Measurements from ENCODE around the gene ONECUT3. TPM values are rescaled to one million over a fixed set of nuclear protein-coding genes. Genes with fewer than 3 reads are reported as not detected.

The ONECUT3 gene
- polyA plus RNA-seq, 3 donors, result 0.04 to 0.08 TPM; not detected in 1

DNA sequence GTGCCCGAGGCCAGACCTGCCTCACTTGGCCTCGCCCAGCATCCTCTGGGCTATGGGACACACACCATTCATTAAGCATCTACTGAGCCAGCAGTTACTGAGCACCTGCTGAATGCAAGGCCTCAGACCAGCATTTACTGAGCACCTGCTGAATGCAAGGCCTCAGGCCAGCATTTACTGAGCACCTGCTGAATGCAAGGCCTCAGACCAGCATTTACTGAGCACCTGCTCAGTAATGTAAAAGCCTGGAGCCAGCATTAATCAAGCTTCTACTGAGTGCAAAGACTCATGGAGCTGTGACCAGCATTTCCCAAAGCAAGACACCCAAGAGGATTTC, 55.1 kb downstream of the ONECUT3 start:
- DNase-seq (ENCODE audit: extremely low read depth in 1 of 11, low read depth in 9 of 11, low spot score in 4 of 11), result no peak

DNA sequence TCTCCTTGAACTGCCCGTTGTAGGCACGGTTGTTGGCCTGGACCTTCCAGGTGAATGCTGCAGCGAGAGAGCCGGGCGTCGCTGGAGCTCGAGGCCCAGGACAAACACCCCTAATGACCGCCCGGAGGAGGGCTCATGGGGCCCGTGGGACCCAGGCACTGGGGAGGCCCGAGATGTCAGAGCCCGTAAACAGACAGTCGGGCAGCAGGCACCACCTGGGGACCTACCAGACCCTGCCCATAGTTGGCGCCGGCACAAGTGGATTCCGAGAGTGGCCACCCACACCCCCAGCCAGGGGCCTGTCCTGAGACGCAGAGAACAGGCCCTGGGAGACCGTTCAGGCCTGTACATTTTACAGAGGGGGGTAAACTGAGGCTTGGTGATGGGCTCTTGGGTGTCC, 56.4 kb downstream of the ONECUT3 start:
- DNase-seq (ENCODE audit: extremely low read depth in 1 of 11, low read depth in 9 of 11, low spot score in 4 of 11), result no peak

DNA sequence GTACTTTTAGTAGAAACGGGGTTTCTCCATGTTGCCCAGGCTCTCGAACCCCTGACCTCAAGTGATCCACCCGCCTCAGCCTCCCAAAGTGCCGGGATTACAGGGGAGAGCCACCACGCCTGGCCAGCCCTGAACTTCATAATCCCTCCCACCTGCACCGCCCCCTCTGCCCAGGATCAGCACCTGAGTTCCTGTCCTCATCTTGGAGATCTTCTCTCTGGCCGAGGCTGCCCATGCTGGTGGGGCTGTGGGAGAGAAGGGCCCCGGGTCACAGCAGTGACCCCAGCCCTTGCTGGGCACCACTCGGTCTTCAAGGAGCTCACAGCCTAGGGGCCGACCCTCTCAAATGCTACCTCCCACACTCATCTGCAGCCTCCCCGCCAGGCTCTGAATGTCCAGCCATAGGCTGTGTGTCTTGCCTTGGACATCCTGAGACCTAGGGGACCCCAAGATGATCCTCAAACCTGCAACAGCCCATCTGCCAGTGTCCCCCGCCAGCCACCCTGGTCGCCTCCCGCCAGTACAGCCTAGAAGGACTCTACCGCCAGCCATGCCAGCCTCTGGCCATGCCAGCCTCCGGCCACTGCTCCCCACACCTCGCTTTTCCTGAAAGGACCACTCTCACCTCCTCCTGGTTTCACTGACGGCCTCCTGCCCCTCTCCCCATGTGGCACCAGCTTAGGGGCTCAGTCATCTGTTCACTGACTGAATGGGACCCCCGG, 57.3 kb downstream of the ONECUT3 start:
- no peak for DNase-seq (ENCODE audit: extremely low read depth in 1 of 11, low read depth in 9 of 11, low spot score in 4 of 11)

DNA sequence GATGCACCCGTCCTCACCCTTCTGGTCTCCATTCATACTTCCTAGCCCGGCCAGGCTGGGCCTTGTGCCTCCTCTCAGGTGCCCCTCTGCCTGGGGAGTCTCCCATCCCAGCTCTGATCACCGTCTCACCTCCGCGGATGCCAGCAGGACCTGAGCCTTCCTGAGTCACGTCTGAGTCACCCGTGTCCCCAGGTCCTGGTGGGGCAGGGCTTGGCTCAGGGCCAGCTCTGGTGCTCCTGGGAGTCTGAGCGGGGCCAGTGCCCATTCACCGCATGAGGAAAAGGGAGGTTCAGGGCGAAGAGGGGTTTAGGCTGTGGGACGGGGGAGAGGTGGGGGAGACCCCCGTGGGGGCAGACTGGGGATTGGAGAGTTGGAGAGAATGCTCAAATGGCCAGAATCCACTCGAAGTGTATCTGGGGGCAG, 58.2 kb downstream of the ONECUT3 start:
- no peak for DNase-seq (ENCODE audit: extremely low read depth in 1 of 11, low read depth in 9 of 11, low spot score in 4 of 11)

DNA sequence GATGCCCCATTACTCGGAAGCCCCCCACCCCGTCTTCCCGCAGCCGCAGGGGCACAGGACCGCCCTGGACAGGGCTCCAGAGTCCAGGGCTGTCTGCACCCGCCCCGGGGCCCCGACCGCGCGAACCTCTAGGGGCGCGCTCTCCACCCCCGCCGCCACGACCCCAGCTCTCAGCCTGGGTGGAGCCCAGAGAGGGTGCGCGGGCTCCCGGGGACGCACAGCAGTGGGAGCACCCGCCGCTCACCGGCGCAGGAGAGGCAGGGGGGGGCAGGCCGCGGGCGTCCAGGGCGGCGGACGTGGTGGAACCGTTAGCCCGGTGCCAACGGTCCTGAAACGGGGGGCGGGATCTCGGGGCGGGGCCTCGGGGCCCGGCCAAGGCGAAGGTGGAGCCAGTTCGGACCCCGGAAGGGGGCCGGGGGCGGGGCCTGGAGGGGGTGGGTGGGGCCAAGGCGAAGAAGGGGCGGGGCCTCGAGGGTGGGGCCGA, 58.7 kb downstream of the ONECUT3 start, which contains the start of gene ATP8B3:
ATP8B3 (minus strand) TSS at position 335 of the 484 bp plus-strand sequence. CDS start 540 bp downstream, outside the sequence.
- DNase-seq (ENCODE audit: extremely low read depth in 1 of 11, low read depth in 9 of 11, low spot score in 4 of 11), result no peak

DNA sequence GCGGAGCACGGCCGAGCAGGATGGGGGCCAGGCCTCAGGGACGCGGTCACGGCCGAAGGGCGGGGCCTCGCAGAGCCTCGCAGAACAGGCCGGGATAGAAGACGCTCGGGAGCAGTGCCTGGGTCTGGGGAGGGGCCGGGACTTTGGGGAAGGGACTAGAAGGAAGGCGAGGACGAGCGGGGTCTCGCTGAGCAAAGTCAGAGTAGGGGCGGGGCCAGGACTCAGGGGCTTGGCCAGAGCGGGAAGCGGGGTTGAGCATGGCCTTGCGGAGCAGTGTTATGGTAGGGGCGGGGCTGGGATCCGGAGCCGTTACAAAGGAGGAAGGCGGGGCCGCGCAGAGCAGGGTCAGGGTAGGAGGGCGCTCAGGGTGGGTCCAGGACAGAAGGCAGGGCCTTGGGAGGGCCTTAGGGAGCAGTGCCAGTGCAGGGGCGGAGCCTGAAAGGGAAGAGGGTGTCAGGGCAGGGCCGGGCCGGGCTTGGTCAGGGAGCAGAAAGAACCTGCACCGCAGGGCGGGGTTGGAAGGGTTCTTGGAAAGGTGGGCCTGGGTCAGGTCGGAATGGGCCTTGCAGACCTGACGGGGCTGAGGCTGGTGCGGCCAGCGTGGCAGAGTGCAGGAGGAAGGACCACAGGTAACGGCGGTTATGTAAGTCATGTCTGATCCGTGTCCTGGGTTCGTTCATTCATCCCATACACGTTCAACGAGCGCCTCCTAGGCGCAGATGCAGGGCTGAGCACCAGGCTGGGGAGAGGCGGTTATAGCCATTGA, 59.3 kb downstream of the ONECUT3 start:
- DNase-seq (ENCODE audit: extremely low read depth in 1 of 11, low read depth in 9 of 11, low spot score in 4 of 11), result peak in 10 of 11 donors; percentile 35 to 79 (median 70)

DNA sequence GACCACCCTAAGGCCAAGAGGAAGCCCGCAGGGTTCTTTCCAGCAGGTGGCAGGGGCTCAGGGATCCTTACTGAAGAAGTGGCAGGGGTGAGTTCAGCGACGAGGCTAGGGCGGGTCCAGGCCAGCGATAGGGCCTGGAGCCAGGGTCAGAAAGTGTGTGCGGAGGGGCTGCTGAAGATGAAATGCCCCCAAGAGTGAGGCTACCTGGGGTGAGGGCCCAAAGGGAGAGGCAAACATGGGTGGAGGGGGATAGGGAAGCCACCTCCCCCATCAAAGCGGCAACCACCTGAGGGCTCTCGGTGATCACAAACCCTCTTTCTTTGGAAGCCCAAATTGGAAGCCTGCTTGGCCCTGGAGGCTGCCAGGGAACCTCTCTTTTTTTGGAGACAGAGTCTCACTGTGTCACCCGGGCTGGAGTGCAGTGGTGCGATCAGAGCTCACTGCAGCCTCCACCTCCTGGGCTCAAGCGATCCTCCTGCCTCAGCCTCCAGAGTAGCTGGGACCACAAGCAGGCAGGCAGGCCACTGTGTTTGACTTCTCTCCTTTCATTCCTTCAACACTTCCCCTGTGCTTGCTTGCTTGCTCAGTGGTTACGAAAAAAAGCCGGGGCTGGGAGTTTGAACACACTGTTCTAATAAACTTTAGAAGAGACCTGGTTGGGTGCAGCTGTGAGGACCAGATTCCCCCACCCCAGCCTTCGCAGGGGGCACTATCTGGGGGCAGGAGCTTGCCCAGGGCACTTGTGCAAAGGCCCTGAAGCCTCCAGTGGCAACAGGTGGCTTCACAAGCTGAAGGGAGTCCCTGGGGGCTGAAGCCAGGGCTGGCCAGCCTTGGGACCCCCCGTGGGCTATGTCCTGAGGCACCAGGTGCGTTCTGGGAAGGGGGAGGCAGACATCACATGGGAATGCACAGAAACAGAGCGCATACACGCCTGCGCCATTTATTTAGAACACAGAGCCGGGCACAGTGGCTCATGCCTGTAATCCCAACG, 60.2 kb downstream of the ONECUT3 start:
- DNase-seq (ENCODE audit: extremely low read depth in 1 of 11, low read depth in 9 of 11, low spot score in 4 of 11), result no peak

DNA sequence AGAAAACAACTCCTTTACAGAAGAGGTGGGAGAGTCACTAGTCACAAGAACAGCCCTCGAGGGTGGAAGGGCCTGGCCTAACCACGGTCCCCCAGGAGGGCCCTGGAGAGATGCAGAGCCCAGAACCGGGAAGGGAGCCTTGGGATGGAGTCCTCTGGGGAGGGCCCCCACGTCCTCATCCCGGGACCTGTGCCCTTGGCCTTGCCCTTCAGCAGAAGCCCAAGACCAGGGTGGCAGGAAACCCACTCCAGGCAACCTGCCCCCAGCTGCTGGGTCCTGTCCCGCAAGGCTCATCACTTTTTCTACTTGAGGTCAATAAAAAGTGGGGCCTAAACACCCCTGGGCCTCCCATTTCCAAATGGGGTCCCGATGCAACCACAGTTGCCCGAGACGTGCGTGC, 61.1 kb downstream of the ONECUT3 start:
- no peak for DNase-seq (ENCODE audit: extremely low read depth in 1 of 11, low read depth in 9 of 11, low spot score in 4 of 11)

DNA sequence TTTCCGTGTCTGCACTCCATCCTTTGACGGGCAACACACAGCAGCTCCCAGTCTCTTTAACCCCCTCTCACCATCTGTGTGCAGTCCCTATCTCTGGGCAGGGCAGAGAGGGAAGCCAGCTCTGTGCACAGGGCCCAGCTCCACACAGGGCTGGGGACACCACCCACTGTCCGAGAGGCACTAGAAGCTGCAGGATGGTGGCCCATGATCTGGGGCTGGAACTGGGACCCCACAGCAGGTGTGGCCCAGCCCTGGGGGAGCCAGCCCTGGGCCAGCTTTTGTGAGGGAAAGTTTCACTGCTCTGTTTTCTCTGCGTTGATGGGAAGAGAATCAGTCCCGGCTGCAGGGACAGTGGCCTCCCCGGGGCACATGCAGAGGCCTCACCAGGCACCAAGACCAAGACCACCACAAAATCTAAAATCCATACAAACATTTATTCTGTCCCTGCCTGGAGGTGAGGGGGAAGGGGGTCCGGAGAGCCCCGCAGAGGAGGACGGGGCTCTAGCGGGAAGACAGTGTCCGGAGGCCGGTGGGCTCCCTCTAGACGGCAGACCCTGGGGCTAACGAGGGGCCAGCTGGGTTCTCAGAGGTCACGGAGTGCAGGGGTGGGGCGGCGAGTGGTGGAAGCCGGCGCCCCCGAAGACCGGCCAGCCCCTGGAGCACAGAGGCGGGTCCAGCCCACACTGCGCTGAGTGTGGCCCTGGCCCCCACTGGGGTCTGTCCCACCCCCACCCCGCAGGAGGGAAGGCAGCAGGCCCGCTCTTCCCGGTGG, 61.7 kb downstream of the ONECUT3 start:
- DNase-seq (ENCODE audit: extremely low read depth in 1 of 11, low read depth in 9 of 11, low spot score in 4 of 11), result no peak

DNA sequence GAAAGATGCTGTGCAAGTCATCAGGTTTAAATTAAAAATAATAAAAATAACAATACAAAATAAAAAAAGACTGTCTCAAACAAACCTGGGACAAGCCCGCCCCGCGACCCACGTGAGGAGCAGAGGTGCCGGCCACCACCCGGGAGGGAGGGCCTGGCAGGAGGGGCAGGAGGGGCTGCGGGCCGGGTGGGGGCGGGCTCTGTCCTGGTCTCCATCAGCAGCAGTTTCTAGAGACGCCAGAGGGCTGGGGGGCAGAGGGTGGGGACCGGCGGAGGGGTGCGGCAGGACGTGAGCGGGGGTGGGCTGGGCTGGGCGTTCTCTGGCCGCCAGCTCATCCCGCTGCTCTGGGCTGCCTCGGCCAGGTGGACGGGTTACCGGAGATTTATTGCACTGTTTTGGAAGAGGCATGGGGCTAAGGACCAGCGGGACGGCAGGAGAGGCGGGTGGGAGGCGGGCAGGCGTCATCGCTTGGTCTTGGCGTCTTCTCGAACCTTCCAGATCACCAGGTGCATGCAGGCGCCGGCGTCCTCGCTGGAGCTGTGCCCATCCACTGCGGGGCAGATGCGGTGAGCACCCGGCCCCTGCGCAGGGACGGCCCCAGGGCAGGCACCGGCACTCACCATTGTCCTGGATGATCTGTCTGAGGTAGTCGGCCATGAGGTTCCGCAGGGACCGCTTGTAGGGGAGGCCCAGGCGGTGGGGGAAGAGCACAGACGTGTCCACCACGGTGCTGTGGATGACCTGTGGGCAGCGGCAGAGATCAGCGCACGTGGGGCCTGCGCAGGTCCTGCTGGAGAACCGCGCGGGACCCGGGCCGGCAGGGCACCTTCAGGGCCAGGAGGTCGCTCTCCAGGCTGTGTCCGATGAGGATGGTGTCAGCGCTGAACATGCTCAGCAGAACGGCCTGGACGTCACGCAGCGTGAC, 62.6 kb downstream of the ONECUT3 start:
- no peak for DNase-seq (ENCODE audit: extremely low read depth in 1 of 11, low read depth in 9 of 11, low spot score in 4 of 11)

DNA sequence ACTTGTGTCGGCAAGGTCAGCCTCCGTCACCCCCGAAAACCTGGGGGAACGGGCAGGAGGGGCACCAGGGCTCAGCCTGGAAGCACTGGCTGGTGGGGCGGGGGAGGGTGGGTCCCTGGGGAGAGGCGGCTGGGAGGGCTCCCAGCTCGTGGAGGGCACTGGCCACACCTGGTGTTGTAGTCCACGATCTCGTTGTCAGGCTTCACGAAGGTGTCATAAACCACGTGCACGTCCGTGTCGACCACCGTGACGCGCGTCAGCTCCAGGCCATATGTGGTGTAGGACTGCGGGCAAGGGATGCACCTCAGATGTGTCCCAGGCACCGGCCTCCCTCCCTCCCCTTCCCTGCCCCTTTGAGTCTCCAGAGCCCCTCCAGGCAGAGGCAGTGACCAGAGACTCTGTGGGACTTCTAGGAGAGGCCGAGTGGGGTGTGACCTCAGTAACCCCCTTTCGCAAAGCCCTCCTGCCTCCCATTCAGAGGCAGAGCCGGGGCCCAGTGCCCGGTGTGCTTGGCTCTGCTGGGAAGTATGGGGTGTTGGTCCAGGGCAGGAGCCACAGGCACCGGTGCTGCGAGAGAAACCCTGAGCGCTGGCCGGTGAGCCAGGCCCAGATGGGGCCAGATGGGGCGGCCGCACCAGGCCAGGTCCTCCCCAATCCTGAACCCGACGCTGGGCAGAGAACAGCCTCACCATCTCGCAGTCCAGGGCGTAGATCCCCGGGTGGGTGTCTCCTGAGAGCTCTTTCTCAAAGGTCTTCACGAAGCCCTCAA, 63.4 kb downstream of the ONECUT3 start:
- DNase-seq (ENCODE audit: extremely low read depth in 1 of 11, low read depth in 9 of 11, low spot score in 4 of 11), result no peak

DNA sequence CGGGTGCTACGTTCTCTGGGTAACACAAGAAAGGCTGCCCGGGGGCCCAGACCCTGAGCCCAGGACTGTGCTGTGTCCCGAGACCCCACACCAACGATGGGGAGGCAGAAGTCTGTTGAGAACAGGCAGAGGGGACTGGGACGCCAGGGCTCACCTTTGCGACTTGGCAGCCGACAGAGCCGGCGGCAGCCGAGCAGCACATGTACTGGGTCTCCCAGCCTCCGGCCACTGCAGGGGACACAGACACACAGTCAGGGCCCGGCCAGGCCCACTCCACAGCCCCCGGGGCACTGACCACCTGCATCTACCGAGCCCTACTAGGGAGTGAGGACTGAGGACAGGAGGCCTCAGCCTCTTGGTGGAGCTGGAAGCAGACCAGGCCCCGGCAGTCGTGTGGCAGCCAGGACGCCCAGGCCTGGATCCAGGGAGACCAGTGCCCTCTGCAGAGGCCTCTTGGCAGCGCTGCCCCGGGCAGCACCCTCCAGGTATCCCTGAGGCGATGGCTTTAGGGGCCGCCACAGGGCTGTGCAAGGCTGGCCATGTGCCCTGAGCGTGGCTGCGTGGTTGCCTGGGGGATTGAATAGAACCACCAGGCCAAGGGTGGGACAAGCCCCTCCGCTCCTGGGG, 64.4 kb downstream of the ONECUT3 start:
- no peak for DNase-seq (ENCODE audit: extremely low read depth in 1 of 11, low read depth in 9 of 11, low spot score in 4 of 11)

DNA sequence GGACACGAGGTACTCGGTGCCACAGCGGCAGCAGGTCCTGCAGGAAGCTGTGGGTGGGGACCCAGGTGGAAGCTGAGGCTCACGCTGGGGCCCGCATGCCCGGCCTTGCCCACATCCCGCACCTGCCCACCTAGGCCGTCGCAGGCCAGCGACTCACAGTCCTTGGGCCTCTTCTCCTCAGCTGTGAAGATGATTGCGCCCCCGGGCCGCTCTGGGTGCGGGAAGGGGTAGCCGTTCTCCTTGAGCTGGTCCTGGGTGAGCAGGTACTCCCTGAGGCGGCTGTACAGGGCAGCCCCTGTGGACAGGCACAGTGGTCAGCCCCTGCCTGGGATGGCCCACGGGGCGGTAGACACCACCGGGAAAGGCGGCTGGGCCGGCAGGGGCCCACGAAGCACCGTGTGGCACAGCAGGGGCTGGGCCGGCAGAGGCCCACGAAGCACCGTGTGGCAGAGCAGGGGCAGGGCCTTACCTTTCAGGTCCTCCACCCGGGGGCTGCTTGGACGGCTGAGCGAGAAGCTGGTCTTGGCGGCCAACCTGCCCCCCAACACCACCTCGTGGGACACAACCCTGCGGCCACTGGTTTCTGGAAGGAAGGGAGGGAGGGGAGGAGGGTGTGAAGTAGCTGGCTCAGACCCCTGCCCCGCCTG, 65.4 kb downstream of the ONECUT3 start:
- DNase-seq (ENCODE audit: extremely low read depth in 1 of 11, low read depth in 9 of 11, low spot score in 4 of 11), result no peak

DNA sequence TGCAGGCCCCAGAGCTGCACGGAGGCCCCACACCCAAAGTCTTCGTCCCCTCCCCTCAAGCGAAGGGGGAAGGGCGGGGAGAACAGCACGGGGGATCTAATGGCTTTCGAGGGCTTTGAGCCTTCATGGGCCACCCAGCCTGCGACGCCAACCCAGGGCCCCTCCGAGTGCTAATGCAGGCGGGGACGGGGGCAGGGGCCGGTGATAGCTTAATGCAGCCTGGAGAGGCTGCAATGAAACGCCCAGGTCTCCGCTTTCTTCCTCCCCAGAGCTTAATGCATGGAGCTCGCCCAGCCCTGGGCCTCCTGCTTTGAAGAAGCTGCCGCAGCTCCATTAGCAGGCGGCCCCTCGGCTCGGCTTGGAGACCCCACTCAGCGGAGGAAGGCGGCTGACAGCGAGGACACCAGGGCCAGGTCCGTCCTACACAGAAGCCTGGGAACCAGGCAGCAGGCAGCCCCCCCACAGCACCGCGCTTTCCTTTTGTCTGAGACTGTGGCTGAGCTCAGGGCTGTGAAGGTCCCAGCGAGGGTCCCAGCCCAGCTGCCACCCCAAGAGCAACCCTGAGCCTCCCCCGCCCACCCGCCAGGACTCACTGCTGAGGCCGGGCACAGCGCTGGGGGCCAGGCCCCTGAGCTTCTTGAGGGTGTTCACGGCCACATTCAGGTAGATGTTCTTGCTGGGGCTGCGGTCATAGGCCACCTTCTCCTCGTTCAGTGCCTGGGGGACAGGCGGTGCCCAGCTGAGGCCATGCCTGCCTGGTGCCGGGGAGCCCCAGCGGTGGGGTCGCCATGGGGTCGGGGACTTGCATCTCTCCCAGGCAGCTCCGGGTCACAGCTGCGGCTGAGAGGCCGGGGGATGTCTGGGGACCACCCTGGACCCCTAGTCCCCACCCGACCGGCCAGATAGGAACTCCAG, 66.3 kb downstream of the ONECUT3 start:
- DNase-seq (ENCODE audit: extremely low read depth in 1 of 11, low read depth in 9 of 11, low spot score in 4 of 11), result no peak

DNA sequence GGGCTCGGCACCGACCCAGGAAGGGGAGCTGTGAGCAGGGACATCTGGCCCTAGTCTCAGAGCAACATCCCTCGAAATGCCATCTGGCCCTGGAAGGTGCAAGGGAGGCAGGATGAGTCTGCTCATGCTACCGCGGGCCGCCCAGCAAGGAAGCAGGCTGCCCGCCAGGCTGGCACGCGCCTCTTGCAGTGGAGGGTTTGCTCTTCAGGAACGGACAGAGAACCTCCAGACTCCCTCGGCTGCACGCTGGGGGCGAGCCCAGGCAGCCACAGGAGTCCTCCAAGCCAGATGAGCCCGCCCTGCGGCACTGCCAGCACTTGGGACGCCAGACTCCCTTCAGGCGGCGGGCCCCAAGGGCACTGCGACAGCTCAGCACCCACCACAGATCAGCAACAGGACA, 68.9 kb downstream of the ONECUT3 start:
- DNase-seq (ENCODE audit: extremely low read depth in 1 of 11, low read depth in 9 of 11, low spot score in 4 of 11), result no peak

All from renal cortex interstitium (tissue), 11 donors.